KMS-11 (cell line): ENCODE results near the gene DUSP8.

Experiments used
- H2AFZ ChIP-seq: fragments of 200-600 bp; sonication (generic); 2 replicates; pipeline ENCODE4 v1.6.1; 2016; ENCODE audit warnings: antibody characterized with exemption, mixed run types, low read depth
- H3K27ac ChIP-seq: fragments of 200-600 bp; sonication (generic); 2 replicates; pipeline ENCODE4 v1.6.1; 2016; ENCODE audit warnings: mild to moderate bottlenecking, mixed run types
- H3K27me3 ChIP-seq: fragments of 200-600 bp; sonication (generic); 2 replicates; pipeline ENCODE4 v1.6.1; 2017; ENCODE audit warnings: mild to moderate bottlenecking, low read depth, mixed run types, moderate library complexity; ENCODE audit not compliant: insufficient read depth
- H3K36me3 ChIP-seq: fragments of 200-600 bp; sonication (generic); 2 replicates; pipeline ENCODE4 v1.6.1; 2017; ENCODE audit warnings: mild to moderate bottlenecking, mixed run types; ENCODE audit not compliant: insufficient read depth
- H3K4me1 ChIP-seq: fragments of 200-600 bp; sonication (generic); 2 replicates; pipeline ENCODE4 v1.6.1; 2016; ENCODE audit warnings: mild to moderate bottlenecking, low read depth, mixed run types; ENCODE audit not compliant: poor library complexity, severe bottlenecking
- H3K4me2 ChIP-seq: fragments of 200-600 bp; sonication (generic); 2 replicates; pipeline ENCODE4 v1.7.0; 2016; ENCODE audit warnings: mild to moderate bottlenecking, mixed run types
- H3K4me3 ChIP-seq: fragments of 200-600 bp; sonication (generic); IDR thresholded peaks from 2 replicates; pipeline ENCODE4 v1.6.1; 2017; ENCODE audit warnings: low read depth, low read length, mixed read lengths; ENCODE audit not compliant: insufficient read depth
- H3K79me2 ChIP-seq: fragments of 200-600 bp; sonication (generic); 2 replicates; pipeline ENCODE4 v1.6.1; 2016; ENCODE audit warnings: low read depth, mixed run types; ENCODE audit not compliant: insufficient read depth
- H3K9ac ChIP-seq: fragments of 200-600 bp; sonication (generic); 2 replicates; pipeline ENCODE4 v1.6.1; 2016; ENCODE audit warnings: mild to moderate bottlenecking, mixed run types
- H4K20me1 ChIP-seq: fragments of 200-600 bp; sonication (generic); 2 replicates; pipeline ENCODE4 v1.6.1; 2016; ENCODE audit warnings: mild to moderate bottlenecking, mixed run types; ENCODE audit not compliant: insufficient read depth
- CTCF ChIP-seq: fragments of 200-600 bp; sonication (generic); conservative IDR thresholded peaks from 2 replicates; pipeline ENCODE4 v1.6.1; 2017; ENCODE audit warnings: low read depth, mild to moderate bottlenecking, antibody characterized with exemption, low read length, moderate library complexity, mixed read lengths

The DUSP8 gene

GRCh38 chr11:1553808-1554594, 18.1 kb downstream of the DUSP8 start:
- no peak for TF ChIP-seq CTCF
- Histone ChIP-seq H3K4me1 (no peaks in the 10 kb centered on the region), H4K20me1 (no peaks in the 10 kb centered on the region), H3K4me3 (no peak overlapping the region), H3K4me2 (no peak overlapping the region), H3K9ac (no peak overlapping the region), H3K36me3 (no peaks in the 10 kb centered on the region), H2AFZ (no peak overlapping the region), H3K27me3 (peaks cover 29% of the 10 kb centered on the region; the same call in 1 of the 2 replicates), H3K27ac (no peak overlapping the region), H3K79me2 (no peaks in the 10 kb centered on the region)

DNA sequence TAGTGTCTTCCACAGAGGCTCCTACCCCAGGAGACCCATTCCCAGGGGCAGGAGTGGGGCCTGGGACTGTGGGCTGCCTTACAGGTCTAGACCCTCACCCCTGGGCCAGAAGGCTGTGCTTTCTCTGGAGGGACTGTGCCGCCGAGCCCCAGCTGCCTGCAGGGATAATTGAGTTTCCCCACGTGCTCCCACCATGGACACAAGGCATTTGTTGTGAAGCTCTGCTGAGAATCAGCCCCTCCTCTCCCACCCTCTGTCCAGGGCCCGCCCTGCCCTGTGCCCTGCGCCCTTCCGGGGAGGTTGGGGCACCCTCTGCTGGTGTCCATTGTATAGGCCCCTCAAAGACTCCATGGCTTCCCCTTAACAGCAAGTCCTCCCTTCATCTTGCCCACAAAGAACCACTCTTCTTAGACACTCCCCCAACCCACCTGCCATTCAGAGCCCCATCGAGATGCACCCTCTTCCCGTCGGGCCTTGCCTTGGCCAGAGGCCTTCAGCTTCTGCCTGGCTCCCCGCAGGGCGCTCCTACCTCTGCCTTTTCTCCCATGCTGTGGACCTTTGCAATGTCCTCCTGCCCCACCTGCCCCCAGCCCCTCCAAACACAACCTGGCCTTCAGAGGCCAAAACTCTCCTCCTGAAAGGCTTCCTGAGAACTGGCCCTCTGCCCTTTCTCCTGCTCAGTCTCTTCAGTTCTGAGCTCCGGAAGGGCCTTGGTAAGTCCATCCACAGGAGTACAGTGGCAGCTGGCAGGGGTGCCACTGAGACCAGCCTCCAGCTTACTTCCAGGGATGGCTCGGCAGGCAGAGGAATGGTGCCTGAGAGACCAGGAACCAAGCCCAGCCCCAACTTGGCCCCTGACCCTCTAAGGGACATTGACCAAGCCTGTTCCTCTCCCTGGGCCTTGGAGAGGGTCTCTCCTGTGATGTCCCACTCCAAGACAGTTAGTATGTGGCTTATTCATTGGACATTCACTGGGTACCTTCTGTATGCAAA, 22.4 kb downstream of the DUSP8 start:
- no peaks in the 10 kb centered on the region for H3K36me3 ChIP-seq
- no peaks in the 10 kb centered on the region for H3K4me1 ChIP-seq
- no peak overlapping the region for H3K4me2 ChIP-seq
- no peak for TF ChIP-seq CTCF
- H3K9ac ChIP-seq = no peak overlapping the region
- peaks cover 65% of the 10 kb centered on the region for H3K27me3 ChIP-seq
- H2AFZ ChIP-seq = no peak overlapping the region
- H3K79me2 ChIP-seq = no peaks in the 10 kb centered on the region
- no peak overlapping the region for H3K27ac ChIP-seq
- no peaks in the 10 kb centered on the region for H4K20me1 ChIP-seq
- H3K4me3 ChIP-seq = no peak overlapping the region

GRCh38 chr11:1548221-1549070, 23.6 kb downstream of the DUSP8 start:
- Histone ChIP-seq H3K27me3 (peaks cover 66% of the 10 kb centered on the region), H3K9ac (no peak overlapping the region)

More at GRCh38 chr11:1548221-1549070, 23.6 kb downstream of the DUSP8 start:
- Histone ChIP-seq H2AFZ (no peak overlapping the region), H3K4me2 (peak overlapping the region; percentile 6; the same call in 1 of the 2 replicates), H3K36me3 (no peaks in the 10 kb centered on the region), H3K79me2 (no peaks in the 10 kb centered on the region), H3K4me1 (no peaks in the 10 kb centered on the region), H4K20me1 (no peaks in the 10 kb centered on the region), H3K4me3 (no peak overlapping the region), H3K27ac (no peak overlapping the region)
- TF ChIP-seq CTCF = no peak
